Neural progenitor cell (in vitro differentiated cells): ENCODE data around the gene TGFBR3. TPM values are rescaled to one million over a fixed set of nuclear protein-coding genes. Genes with fewer than 3 reads are reported as not detected.

ENCODE experiments used
- DNase-seq: peaks from one replicate; pipeline ENCODE4 v3.0.0-alpha.2; 2016; ENCODE audit warnings: low spot score
- H2AFZ ChIP-seq: fragments of 200-600 bp; sonication (generic); replicated peaks from 2 replicates; pipeline ENCODE4 v1.6.1; 2016; ENCODE audit warnings: antibody characterized with exemption
- H3F3A ChIP-seq: fragments of 200-600 bp; sonication (generic); 2 replicates; pipeline ENCODE4 v1.6.1; 2016; ENCODE audit warnings: antibody characterized with exemption, low read depth
- H3K27ac ChIP-seq: fragments of 200-600 bp; sonication (generic); 2 replicates; pipeline ENCODE4 v1.5.1; 2016; ENCODE audit warnings: mild to moderate bottlenecking
- H3K27me3 ChIP-seq: fragments of 200-600 bp; sonication (generic); 2 replicates; pipeline ENCODE4 v1.6.1; 2016; ENCODE audit warnings: mild to moderate bottlenecking, moderate library complexity
- H3K36me3 ChIP-seq: fragments of 200-600 bp; sonication (generic); 2 replicates; pipeline ENCODE4 v1.5.1; 2016
- H3K4me1 ChIP-seq: fragments of 200-600 bp; sonication (generic); 2 replicates; pipeline ENCODE4 v1.6.1; 2016; ENCODE audit warnings: mixed run types
- H3K4me2 ChIP-seq: fragments of 200-600 bp; sonication (generic); 2 replicates; pipeline ENCODE4 v1.6.1; 2016
- H3K4me3 ChIP-seq: fragments of 200-600 bp; sonication (generic); 2 replicates; pipeline ENCODE4 v1.5.1; 2016
- H3K79me2 ChIP-seq: fragments of 200-600 bp; sonication (generic); 2 replicates; pipeline ENCODE4 v1.6.1; 2016; ENCODE audit warnings: low read depth
- H3K9ac ChIP-seq: fragments of 200-600 bp; sonication (generic); 2 replicates; pipeline ENCODE4 v1.6.1; 2016
- H3K9me3 ChIP-seq: fragments of 200-600 bp; sonication (generic); 2 replicates; pipeline ENCODE4 v1.5.1; 2016; ENCODE audit warnings: low read depth
- H4K20me1 ChIP-seq: fragments of 200-600 bp; sonication (generic); 2 replicates; pipeline ENCODE4 v1.6.1; 2016; ENCODE audit warnings: low read depth
- H3K27ac Mint-ChIP-seq: 3 replicates; pipeline ENCODE4 v1.8.0; 2021; ENCODE audit warnings: mixed read lengths
- H3K27me3 Mint-ChIP-seq: 2 replicates; pipeline ENCODE4 v1.8.0; 2022; ENCODE audit warnings: low read depth, mild to moderate bottlenecking, inconsistent platforms, moderate library complexity, mixed read lengths; ENCODE audit not compliant: insufficient read depth
- H3K36me3 Mint-ChIP-seq: 3 replicates; pipeline ENCODE4 v1.8.0; 2021; ENCODE audit warnings: mixed read lengths
- H3K4me1 Mint-ChIP-seq: 3 replicates; pipeline ENCODE4 v1.8.0; 2021; ENCODE audit warnings: mixed read lengths
- H3K4me3 Mint-ChIP-seq: 3 replicates; pipeline ENCODE4 v1.8.0; 2021; ENCODE audit warnings: mild to moderate bottlenecking, moderate library complexity, mixed read lengths
- H3K9me3 Mint-ChIP-seq: 3 replicates; pipeline ENCODE4 v1.8.0; 2020; ENCODE audit warnings: mixed read lengths
- CTCF ChIP-seq: fragments of 200-600 bp; sonication (generic); IDR thresholded peaks from 2 replicates; pipeline ENCODE4 v1.5.1; 2017; ENCODE audit warnings: antibody characterized with exemption, mild to moderate bottlenecking
- EZH2 ChIP-seq: fragments of 200-600 bp; sonication (generic); IDR thresholded peaks from 2 replicates; pipeline ENCODE4 v1.6.1; 2017; ENCODE audit warnings: antibody characterized with exemption, mild to moderate bottlenecking, moderate library complexity
- EZH2phosphoT487 ChIP-seq: fragments of 200-600 bp; sonication (generic); IDR thresholded peaks from 2 replicates; pipeline ENCODE4 v1.6.1; 2017; ENCODE audit warnings: antibody characterized with exemption
- total RNA-seq: library from RNA; depleted of rRNA; stranded (reverse); fragments of >200 nt; gene quantifications from 2 replicates; pipeline ENCODE4 v1.2.3, GENCODE V29; 2015; ENCODE audit warnings: low replicate concordance

TGFBR3 gene
- total RNA-seq, 1 donor from 2014 or later = 11.8 TPM

- H3K4me1 Mint-ChIP-seq = peaks cover 2% of the 10 kb centered on the region
- no peaks in the 10 kb centered on the region for H3K36me3 Mint-ChIP-seq
- no peaks in the 10 kb centered on the region for H3K36me3 ChIP-seq
- H3K27ac Mint-ChIP-seq = no peak overlapping the region
- peaks cover 4% of the 10 kb centered on the region for H3K27me3 Mint-ChIP-seq
- H4K20me1 ChIP-seq = no peaks in the 10 kb centered on the region
- H3K79me2 ChIP-seq = no peaks in the 10 kb centered on the region
- H3K27ac ChIP-seq = no peak overlapping the region
- no peaks in the 10 kb centered on the region for H3F3A ChIP-seq
- H2AFZ ChIP-seq = no peak overlapping the region
- no peak overlapping the region for H3K9ac ChIP-seq
- no peak overlapping the region for H3K4me3 Mint-ChIP-seq
- H3K4me1 ChIP-seq = peaks cover 9% of the 10 kb centered on the region
- no peak overlapping the region for H3K4me2 ChIP-seq
- no peaks in the 10 kb centered on the region for H3K27me3 ChIP-seq
- DNase-seq = no peak
- TF ChIP-seq EZH2 = no peak
- TF ChIP-seq CTCF = no peak
- no peak for TF ChIP-seq EZH2phosphoT487
- H3K9me3 ChIP-seq = no peaks in the 10 kb centered on the region
- H3K9me3 Mint-ChIP-seq = no peaks in the 10 kb centered on the region
- H3K4me3 ChIP-seq = no peak overlapping the region
Observed at GRCh38 chr1:91850708-91851107, 35.2 kb downstream of the TGFBR3 start.

DNA sequence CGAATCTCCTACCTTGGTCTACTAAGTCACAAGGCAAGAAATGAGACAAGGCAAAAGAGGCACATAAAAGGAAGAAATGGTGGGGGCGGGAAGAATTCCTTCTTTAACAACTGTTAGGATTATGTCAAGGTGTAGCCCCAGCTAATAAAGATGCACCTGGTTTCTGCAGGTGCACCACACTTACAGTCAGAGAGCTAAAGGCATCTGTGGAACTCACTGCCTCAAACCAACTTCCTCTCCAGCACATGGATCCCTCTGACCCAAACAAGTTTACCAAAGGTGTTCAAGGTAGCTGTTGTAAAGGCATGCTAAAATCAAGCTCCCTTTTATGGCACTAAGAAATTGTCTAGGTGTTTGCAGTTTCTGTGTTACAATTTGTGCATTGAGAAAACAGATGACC, 38.1 kb downstream of the TGFBR3 start:
- no peaks in the 10 kb centered on the region for H3K79me2 ChIP-seq
- no peak overlapping the region for H3K4me2 ChIP-seq
- H3K9me3 ChIP-seq = no peaks in the 10 kb centered on the region
- H3K4me3 ChIP-seq = no peak overlapping the region
- H4K20me1 ChIP-seq = no peaks in the 10 kb centered on the region
- H3K27me3 ChIP-seq = no peaks in the 10 kb centered on the region
- peaks cover 2% of the 10 kb centered on the region for H3K27me3 Mint-ChIP-seq
- H3K27ac ChIP-seq = no peak overlapping the region
- no peaks in the 10 kb centered on the region for H3K36me3 Mint-ChIP-seq
- H3K4me3 Mint-ChIP-seq = no peak overlapping the region
- H3F3A ChIP-seq = no peaks in the 10 kb centered on the region
- peaks cover 9% of the 10 kb centered on the region for H3K9me3 Mint-ChIP-seq
- no peak for TF ChIP-seq CTCF
- TF ChIP-seq EZH2phosphoT487 = no peak
- no peak for TF ChIP-seq EZH2
- H2AFZ ChIP-seq = no peak overlapping the region
- no peaks in the 10 kb centered on the region for H3K36me3 ChIP-seq
- peaks cover 26% of the 10 kb centered on the region for H3K4me1 ChIP-seq
- H3K9ac ChIP-seq = no peak overlapping the region
- H3K4me1 Mint-ChIP-seq = peaks cover 11% of the 10 kb centered on the region
- no peak overlapping the region for H3K27ac Mint-ChIP-seq
- no peak for DNase-seq

- Histone ChIP-seq H3K9me3 (no peaks in the 10 kb centered on the region), H4K20me1 (no peaks in the 10 kb centered on the region), H2AFZ (no peak overlapping the region), H3K4me2 (no peak overlapping the region), H3K27ac (no peak overlapping the region), H3K79me2 (no peaks in the 10 kb centered on the region), H3K36me3 (no peaks in the 10 kb centered on the region), H3K9ac (no peak overlapping the region), H3K27me3 (no peaks in the 10 kb centered on the region), H3K4me1 (peaks cover 26% of the 10 kb centered on the region), H3K4me3 (no peak overlapping the region), H3F3A (no peaks in the 10 kb centered on the region)
- H3K9me3 Mint-ChIP-seq = peaks cover 9% of the 10 kb centered on the region
- TF ChIP-seq CTCF = no peak
- H3K27ac Mint-ChIP-seq = no peak overlapping the region
- no peak overlapping the region for H3K4me3 Mint-ChIP-seq
- H3K27me3 Mint-ChIP-seq = peaks cover under 1% of the 10 kb centered on the region
- no peak for DNase-seq
- peaks cover 11% of the 10 kb centered on the region for H3K4me1 Mint-ChIP-seq
- no peaks in the 10 kb centered on the region for H3K36me3 Mint-ChIP-seq
Observed at GRCh38 chr1:91846639-91847013, 39.3 kb downstream of the TGFBR3 start.
